ENCODE measurements around the gene CEP295NL.

GRCh38 chr17:78897664-78898047 is 5.3 kb downstream of the CEP295NL start:
- no peak for TF ChIP-seq EZH2 (IDR thresholded peaks at IDR 0.05)
- TF ChIP-seq FOXP2 (optimal IDR thresholded peaks at IDR 0.05; ENCODE audit: control extremely low read depth, extremely low read length, insufficient read depth), result no peak
- no peak for TF ChIP-seq POLR2AphosphoS5 (IDR thresholded peaks at IDR 0.05; ENCODE audit: borderline replicate concordance, low read depth, low read length)

Measured in SK-N-MC (cell line).